Measurements from ENCODE around the gene APOL5.
"Not testable (repeated sequence)": the region's sequence is repeated elsewhere in the genome, so short reads cannot be mapped to it uniquely, and the experiment has no call there.

APOL5 gene

GRCh38 chr22:35736166-35736565 lies 18.5 kb downstream of the APOL5 start:
- DNase-seq (ENCODE audit: low spot score) = no peak
- no peak for TF ChIP-seq CTCF (IDR thresholded peaks at IDR 0.05; ENCODE audit: borderline replicate concordance, control extremely low read depth, extremely low read depth, insufficient read depth, missing control alignments)
- in situ Hi-C loops (cut with MboI; ENCODE audit: low sequenced_read_pairs, unreplicated experiment) = no loop called here

- no peak for DNase-seq (ENCODE audit: low spot score)
- TF ChIP-seq CTCF (IDR thresholded peaks at IDR 0.05; ENCODE audit: borderline replicate concordance, control extremely low read depth, extremely low read depth, insufficient read depth, missing control alignments) = no peak
- in situ Hi-C loops (cut with MboI; ENCODE audit: low sequenced_read_pairs, unreplicated experiment) = no loop called here
Measured at GRCh38 chr22:35736701-35737100, 19.0 kb downstream of the APOL5 start.

- in situ Hi-C loops (cut with MboI; ENCODE audit: low sequenced_read_pairs, unreplicated experiment); DNase-seq (ENCODE audit: low spot score): not testable (repeated sequence)
Measured at GRCh38 chr22:35737886-35738285, 20.2 kb downstream of the APOL5 start.

- in situ Hi-C loops (cut with MboI; ENCODE audit: low sequenced_read_pairs, unreplicated experiment) = no loop called here
- TF ChIP-seq CTCF (IDR thresholded peaks at IDR 0.05; ENCODE audit: borderline replicate concordance, control extremely low read depth, extremely low read depth, insufficient read depth, missing control alignments) = no peak
- DNase-seq (ENCODE audit: low spot score) = no peak
Measured at GRCh38 chr22:35739076-35739930, 21.6 kb downstream of the APOL5 start.

- no peak for DNase-seq (ENCODE audit: low spot score)
- in situ Hi-C loops (cut with MboI; ENCODE audit: low sequenced_read_pairs, unreplicated experiment) = no loop called here
- no peak for TF ChIP-seq CTCF (IDR thresholded peaks at IDR 0.05; ENCODE audit: borderline replicate concordance, control extremely low read depth, extremely low read depth, insufficient read depth, missing control alignments)
Measured at GRCh38 chr22:35739931-35740380, 22.3 kb downstream of the APOL5 start.

DNA sequence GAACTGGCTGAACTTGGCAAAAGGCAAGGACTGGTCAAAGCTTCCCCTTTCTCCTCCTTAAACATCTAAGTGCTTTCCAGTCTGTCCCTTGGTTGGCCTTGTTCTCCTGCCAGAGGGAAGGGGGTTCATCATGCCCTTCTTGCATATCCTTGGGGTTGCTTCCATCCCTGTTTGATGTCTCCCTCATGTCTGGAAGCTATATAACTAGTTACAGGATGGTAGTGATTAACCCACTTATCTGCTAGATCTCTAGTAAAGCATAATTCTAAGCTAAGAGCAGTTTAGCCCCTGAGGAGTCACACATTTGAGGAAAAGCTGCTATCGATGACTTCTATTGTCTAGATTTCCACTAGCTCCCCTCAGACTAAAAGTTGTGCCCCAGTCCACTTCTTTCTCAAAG lies 22.9 kb downstream of the APOL5 start:
- in situ Hi-C loops (cut with MboI; ENCODE audit: low sequenced_read_pairs, unreplicated experiment) = no loop called here
- TF ChIP-seq CTCF (IDR thresholded peaks at IDR 0.05; ENCODE audit: borderline replicate concordance, control extremely low read depth, extremely low read depth, insufficient read depth, missing control alignments) = no peak
- DNase-seq (ENCODE audit: low spot score) = no peak

GRCh38 chr22:35742342-35743100 lies 24.8 kb downstream of the APOL5 start:
- DNase-seq (ENCODE audit: low spot score) = no peak

More at GRCh38 chr22:35742342-35743100, 24.8 kb downstream of the APOL5 start:
- TF ChIP-seq CTCF (IDR thresholded peaks at IDR 0.05; ENCODE audit: borderline replicate concordance, control extremely low read depth, extremely low read depth, insufficient read depth, missing control alignments) = no peak
- in situ Hi-C loops (cut with MboI; ENCODE audit: low sequenced_read_pairs, unreplicated experiment) = no loop called here
